ENCODE data around the gene PAK1IP1.

DNA sequence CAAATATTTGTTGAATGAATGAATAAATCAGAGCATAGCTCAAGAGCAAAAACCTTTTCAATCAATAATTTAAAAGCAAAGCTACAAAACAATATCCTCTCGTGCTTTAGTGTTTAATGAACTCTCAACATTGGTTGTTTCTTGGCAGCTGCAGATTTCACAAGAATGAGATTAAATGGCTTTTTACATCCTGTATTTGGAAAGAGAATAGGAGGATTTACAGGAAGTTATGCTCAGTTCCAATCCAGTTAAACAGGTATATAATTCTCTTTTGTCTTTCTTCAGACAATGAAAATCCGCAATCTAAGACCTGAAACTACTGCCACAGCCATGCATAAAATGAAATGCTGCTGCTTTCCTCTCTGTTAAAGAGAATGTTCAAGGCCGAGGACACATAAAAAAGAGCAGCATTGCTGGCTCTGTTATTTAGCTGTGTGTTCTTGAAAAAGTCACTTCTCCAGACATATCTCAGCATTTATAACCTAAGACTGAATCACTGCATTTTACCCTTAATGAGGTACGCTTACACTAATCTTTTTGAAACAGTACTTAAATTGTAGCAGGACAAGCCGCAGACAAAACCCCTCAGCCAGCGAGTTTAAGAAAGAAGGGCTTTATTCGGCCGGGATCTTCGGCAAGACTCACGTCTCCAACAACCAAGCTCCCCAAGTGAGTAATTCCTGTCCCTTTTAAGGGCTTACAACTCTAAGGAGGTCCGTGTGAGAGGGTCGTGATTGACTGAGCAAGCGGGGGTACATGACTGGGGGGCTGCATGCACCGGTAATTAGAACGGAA, 3.9 kb upstream of the PAK1IP1 start:
- TF ChIP-seq, protein P1, sequence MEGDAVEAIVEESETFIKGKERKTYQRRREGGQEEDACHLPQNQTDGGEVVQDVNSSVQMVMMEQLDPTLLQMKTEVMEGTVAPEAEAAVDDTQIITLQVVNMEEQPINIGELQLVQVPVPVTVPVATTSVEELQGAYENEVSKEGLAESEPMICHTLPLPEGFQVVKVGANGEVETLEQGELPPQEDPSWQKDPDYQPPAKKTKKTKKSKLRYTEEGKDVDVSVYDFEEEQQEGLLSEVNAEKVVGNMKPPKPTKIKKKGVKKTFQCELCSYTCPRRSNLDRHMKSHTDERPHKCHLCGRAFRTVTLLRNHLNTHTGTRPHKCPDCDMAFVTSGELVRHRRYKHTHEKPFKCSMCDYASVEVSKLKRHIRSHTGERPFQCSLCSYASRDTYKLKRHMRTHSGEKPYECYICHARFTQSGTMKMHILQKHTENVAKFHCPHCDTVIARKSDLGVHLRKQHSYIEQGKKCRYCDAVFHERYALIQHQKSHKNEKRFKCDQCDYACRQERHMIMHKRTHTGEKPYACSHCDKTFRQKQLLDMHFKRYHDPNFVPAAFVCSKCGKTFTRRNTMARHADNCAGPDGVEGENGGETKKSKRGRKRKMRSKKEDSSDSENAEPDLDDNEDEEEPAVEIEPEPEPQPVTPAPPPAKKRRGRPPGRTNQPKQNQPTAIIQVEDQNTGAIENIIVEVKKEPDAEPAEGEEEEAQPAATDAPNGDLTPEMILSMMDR (IDR thresholded peaks at IDR 0.05) = no peak
- TF ChIP-seq EP300 (IDR thresholded peaks at IDR 0.05) (no peak), POLR2AphosphoS5 (IDR thresholded peaks at IDR 0.05) (no peak), POLR2A (IDR thresholded peaks at IDR 0.05) (no peak)
